Measurements from ENCODE around the gene ACADSB.

ACADSB gene

DNA sequence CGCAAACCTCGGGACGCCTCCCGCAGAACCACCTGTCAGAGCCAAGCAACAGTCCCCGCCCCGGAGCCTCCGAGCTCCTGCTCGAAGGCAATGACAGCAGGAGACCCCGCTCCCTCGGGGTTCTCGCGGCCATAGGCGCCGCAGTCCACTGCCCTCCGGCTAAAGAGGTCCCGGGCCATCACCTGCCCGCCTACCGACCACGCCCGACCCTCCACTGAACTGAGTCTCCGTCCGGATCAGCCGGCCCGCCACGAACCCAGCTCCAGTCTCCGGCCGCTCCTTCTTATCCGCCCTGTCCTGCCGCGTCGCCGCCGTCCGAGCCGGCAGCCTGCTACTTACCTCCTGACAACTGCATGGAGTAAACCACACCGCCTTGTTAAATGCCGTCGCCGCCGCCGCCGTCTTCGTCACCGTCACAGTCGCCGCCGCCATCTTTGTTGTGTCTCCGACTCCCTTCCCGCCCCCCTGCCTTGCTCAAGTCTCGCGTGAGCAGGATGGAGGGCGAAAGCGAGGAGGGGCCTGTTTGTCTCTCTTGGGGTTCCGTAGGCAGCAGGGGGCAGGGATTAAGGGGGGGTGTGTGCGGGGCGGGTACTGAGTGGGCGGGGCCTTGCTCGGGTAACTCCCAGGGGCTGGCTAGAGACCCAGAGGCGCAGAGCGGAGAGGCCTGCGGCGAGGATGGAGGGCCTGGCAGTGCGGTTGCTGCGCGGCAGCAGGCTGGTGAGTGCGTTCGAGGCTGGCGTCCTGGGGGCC, at the start of gene ACADSB, which contains the start of gene IKZF5:
Gene ACADSB, plus strand, starts transcription at position 652 of the 750 bp plus-strand sequence. Its CDS starts 24 bp downstream, at position 676.
Gene IKZF5, minus strand, starts transcription at position 441 of the 750 bp plus-strand sequence. CDS start 10,170 bp downstream, outside the sequence.
- peak; percentile 88 to 93 for DNase-seq (ENCODE audit: low read depth in 2 of 2)

DNA sequence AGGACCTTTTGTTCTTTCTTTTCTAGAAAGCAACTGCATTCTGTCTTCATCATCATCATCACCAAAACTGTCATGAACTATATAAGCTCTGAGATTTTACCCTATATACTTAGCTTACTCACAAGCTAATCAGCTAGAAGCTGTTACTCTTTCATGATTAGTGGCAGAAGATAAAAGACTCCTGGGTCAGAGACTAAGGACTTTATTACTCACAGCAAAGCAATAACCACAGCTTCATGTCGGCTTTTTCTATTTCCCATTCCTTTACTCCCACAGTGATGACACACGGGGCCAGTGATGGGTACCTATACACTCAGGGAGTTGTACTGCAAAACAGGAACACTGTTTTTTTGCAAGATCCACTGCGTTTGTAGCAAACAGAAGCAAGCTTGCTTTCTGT, 46.4 kb upstream of the ACADSB start:
- DNase-seq (ENCODE audit: low read depth in 2 of 2): no peak

DNA sequence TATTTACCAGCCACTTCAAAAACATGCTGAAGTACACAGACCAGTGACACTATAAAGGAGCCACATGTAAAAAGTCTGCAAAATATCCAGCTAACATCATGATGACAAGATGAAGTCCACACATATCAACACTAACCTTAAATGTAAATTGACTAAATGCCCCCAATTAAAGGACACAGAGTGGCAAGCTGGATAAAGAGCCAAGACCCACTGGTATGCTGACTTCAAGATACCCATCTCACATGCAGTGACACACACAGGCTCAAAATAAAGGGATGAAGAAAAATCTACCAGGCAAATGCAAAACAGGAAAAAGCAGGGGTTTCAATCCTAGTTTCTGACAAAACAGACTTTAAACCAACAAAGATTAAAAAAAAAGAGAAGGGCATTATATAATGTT, 41.9 kb upstream of the ACADSB start:
- DNase-seq (ENCODE audit: low read depth in 2 of 2): no peak

DNA sequence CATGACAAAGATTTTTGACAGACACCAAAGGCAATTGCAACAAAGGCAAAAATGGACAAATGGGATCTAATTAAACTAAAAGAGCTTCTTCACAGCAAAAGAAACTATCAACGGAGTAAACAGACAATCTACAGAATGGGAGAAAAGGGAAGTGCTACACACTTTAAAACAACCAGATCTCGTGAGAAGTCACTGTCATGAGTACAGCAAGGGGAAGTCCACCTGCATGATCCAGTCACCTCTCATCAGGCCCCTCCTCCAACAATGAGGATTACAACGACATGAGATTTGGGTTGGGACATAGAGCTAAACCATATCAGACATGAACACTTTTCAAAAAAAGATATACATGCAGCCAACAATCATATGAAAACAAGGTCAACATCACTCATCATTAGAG, 40.1 kb upstream of the ACADSB start:
- no peak for DNase-seq (ENCODE audit: low read depth in 2 of 2)

DNA sequence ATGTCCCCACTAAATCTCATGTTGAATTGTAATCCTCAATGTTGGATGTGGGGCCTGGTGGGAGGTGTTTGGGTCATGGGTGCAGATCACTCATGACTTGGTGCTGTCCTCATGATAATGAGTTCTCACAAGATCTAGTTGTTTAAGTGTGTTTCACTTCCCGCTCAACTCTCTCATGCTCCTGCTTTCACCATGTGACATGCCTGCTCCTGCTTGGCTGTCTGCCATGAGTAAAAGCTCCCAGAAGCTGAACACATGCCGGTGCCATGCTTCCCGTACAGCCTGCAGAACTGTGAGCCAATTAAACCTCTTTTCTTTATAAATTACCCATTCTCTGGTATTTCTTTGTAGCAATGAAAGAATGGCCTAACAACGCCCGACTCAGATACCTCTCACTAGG, 34.8 kb upstream of the ACADSB start:
- no peak for DNase-seq (ENCODE audit: low read depth in 2 of 2)

DNA sequence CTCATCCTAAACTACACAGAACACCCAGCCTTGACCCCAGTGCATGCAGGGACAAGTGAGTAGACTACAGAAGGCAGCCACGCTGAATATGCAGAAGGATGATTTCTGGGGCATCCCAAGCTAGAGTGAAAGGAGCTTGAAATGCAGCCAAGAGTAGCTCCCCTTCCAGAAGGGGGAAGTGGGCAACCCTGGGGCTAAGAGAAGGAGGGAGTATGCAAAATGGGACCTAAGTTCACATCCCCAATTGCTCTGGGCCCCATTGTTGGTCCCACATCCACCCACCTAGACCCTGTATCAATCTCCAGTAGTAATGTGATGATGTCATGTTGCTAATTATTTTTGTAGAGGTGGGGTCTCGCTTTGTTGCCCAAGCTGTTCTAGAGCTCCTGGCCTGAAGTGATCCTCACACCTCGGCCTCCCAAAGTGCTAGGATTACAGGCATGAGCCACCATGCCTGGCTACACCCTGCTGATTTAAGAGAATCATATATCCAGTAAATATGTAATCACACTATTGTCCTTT, 34.2 kb upstream of the ACADSB start:
- no peak for DNase-seq (ENCODE audit: low read depth in 2 of 2)

DNA sequence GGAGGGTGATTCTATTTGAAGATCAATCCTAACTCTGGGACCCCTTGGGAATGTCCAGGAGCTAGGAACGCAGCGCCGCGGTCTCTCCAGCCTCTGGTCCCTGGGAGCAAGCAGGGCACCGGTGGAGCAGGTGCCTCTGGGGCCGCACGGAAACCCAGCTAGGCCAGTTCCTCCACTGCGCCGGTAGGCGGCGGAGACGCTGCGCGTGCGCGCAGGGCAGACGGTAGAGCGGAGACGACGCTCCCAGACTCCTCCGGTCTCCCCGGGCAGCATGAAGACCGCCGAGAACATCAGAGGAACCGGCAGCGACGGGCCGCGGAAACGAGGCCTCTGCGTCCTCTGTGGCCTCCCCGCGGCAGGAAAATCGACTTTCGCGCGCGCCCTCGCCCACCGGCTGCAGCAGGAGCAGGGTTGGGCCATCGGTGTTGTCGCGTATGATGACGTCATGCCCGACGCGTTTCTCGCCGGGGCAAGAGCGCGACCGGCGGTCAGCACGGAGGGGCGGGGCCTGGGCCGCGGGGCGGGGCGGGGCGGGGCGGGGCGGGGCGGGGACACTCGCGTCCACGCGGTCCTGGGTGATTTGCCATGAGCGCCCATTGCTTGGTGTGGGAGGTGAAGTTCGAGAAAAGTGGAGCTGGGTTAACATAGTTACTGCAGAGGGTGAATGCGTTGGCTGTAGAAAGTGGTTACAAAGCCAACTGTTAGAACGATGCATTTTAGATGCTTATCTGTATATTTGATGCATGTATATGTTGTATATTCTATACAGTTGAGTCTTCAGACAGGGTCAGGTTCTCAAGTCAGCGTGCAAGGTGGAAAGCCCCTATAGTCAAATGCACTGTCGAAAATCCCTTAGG, 28.4 kb upstream of the ACADSB start, which contains the start of gene PSTK:
Gene PSTK, plus strand, starts transcription at position 193 of the 857 bp plus-strand sequence. Its CDS starts 79 bp downstream, at position 272.
- DNase-seq (ENCODE audit: low read depth in 2 of 2): peak; percentile 79

DNA sequence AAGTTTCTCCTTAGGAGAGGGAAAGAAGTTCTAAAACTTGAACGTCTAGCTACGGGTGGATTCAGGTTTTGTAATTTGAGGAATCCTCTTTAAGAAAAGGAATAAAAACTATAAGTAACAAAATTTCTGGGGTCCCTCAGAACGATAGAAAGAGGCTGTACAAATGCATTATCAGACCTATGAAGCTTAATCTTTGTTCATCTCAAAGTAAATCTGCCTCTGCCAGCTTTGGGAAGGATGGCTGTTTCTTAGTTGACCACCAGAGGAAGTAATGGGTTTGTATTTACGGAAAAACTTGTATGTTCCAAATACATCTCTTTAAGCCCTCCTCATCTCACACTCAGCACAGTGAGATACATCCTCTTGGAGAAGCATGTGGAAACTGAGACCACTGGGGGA, 27.7 kb upstream of the ACADSB start:
- peak in 1 of 2 donors; percentile 0 for DNase-seq (ENCODE audit: low read depth in 2 of 2)

DNA sequence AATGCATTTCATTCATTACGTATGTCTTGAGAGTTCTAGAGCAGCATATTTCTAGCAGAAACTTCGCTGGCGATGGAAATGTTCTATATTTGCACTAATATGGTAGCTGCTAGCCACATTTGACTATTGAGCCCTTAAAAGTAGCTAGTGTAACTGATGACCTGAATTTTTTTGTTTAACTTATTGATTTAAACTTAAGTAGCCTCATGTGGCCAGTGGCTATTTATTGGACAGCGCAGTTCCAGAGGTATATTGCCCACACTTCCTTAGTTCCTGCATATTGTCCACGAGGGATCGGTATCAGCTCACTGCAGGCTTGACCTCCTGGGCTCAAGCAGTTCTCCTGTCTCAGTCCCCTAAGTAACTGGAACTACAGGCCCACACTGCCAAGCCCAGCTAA, 24.9 kb upstream of the ACADSB start:
- no peak for DNase-seq (ENCODE audit: low read depth in 2 of 2)

DNA sequence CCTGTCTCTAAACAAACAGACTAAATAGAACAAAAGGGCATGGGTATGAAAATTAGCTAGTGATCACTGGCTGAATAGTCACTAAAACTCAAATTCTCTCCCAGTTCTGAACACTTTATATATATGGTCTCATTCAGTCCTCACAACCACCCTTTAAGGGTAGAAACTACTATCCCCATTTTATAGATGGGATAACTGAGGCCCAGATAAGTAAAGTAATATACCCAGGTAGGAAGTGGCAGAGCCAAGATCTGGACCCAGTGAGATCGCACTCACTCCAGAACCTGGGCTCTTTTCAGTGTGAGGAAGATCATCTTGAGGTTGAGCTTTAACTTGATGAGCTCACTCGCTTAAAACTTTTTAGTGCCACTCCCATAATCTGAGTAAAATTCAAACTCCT, 24.1 kb upstream of the ACADSB start:
- no peak for DNase-seq (ENCODE audit: low read depth in 2 of 2)

DNA sequence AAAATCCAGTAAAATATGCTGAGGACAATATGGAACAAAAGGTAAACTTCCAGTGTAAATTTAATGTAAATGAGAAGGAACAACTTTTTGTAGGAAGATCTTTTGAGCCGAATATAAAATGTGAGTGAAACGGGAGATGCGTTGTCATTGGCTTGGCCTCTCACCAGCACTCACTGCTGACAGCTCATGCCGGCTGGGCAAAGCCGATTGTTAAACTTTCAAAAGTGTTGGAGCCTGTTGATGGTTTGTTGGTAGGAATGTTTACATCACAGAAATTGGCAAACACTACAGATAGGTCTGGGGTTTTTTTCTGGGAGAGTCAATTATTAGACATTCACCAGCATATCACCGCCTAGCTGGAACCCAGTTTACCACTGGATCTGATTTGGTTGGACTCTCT, 22.5 kb upstream of the ACADSB start:
- DNase-seq (ENCODE audit: low read depth in 2 of 2): no peak

DNA sequence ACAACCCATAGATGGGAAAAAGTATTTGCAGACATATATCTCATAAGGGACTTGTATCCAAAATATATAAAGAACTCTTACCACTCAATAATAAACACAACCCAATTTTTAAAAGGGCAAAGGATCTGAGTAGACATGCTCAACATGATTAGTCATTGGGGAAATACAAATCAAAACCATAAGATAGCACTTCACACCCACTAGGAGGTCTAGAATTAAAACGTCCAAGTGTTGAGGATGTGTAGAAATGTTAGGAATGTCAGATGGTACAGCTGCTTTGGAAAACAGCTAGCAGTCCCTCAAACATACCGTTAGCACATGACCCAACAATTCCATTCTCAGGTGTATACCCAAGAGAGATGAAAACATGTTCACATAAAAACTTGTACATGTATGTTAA, 20.3 kb upstream of the ACADSB start:
- no peak for DNase-seq (ENCODE audit: low read depth in 2 of 2)

DNA sequence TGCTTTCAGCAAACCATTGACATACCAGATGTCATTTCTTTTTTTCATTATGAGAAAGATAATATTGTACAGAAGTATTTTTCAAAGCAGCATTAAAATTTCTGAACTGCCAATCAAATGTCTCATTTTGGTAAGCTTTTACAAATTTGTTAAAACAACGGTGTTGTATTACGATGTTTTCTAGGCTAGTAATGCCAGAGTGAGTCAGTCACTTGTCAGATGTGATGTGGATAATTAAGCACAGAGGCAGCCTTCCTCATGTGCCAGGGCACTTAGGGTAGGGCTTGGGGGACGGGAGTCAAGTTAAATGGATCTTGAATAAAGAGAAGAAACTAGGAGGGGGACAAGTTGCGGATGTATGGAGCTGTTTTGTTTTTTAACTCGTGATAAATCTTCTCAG, 18.5 kb upstream of the ACADSB start:
- DNase-seq (ENCODE audit: low read depth in 2 of 2): no peak

DNA sequence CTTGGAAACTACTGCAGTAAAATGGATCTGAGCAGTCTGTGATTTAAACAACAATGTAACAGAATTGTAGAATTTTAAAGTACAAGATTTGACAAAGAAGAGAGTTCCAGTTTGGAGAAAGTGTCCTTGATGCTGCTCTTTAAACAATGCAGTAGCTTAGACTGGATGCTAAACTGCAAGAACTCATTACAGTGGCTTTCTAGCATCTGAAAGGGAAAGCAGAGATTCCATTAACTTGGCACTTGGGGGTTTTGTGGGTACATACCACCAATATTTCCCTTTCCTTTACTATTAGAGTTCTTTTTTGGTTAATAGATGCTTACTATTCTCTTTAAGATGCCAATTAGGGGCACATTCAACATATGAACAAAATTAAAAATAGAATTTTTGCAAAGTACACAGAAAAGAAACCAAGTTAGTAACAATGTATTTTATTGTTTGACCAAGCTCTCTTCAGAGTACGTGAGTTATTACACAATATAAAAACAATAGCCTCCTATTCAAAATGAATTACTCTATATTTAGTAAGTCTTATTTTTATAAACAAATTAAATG, 16.7 kb upstream of the ACADSB start:
- no peak for DNase-seq (ENCODE audit: low read depth in 2 of 2)

DNA sequence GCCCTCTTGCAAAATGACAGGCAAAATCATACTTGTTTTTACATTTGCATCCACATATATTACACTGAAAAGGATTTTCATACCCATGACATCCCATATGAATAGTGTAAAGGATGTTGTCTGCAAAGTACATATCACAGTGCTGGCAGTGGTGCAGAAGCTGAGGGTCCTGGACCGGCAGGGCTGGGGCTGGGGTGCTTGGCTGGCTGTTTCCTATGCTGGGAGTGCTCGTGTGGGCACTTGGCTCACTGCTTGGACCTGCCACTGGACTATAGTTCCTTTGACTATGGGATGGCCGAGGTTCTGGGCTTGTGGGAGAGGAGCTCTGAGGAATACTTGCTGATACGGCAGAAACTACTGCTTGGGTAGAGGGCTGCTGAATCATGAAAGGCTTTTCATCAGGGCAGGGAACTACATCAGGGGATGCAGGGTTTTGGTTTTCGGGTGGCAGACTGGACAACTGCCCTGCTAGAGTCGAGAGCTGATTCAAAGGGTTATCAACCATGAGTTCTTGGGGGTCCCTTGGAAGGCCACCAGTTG, 14.9 kb upstream of the ACADSB start:
- no peak for DNase-seq (ENCODE audit: low read depth in 2 of 2)

DNA sequence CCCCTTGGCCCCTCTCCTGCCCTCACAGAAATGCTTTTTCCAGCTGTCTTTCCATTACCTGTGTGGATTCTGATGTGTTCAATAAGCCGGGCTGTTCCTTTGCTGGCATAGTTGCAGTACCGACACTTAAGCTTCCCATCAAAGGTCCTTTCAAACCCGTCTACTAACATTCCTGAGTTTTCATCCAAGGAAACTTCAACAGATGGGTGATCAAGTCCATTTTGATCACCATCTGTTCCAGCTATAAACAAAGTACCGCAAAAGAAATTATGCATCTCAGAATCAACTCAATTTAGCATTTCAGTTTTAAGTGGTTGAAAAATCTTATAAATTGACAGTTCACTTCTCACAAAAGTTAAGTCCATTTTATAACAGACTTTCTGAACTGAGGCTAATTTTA, 12.9 kb upstream of the ACADSB start:
- DNase-seq (ENCODE audit: low read depth in 2 of 2): no peak

DNA sequence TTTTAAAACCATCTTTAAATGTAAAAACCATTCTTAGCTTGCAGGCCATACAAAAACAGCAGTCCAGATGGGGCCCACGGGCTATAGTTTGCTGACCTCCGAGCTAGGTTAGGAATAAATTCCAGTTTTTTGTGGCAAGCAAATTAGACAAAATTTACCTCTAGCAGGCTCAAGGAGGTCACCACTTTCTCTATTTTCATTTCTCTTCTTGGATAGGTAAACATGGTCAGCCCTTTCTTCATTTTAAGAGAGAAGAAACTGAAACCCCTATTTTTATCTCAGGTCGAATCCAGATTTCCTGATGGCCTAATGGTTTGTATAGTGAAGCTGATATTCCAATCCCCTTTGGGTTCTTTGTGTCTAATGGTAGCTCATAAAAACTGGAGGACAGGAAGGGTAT, 10.9 kb upstream of the ACADSB start:
- DNase-seq (ENCODE audit: low read depth in 2 of 2): no peak

DNA sequence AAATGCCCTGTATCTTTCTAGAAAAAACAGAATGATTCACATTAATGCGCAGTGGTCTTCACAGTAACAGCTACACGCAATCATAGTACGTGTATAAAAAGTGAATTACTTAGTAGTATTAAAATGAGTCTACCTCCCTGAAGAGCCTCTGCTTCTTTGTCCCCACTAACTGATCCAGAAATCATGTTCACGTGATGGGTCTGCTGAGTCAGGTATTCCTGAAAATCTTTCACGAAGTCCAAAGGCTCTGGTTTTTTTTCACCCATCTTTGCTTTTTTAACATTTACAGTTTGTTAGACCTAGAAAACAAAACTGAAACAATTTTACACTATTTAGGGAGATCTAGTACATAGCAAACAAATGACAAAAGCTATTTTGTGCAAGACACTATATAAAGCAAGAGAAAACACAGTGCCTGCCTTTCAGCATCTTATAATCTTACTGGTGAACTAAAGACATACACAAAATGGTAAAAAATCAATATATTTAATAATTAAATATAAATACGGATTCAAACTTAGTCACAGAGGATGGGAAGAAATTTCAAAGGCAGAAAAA, 10.4 kb upstream of the ACADSB start:
- no peak for DNase-seq (ENCODE audit: low read depth in 2 of 2)

DNA sequence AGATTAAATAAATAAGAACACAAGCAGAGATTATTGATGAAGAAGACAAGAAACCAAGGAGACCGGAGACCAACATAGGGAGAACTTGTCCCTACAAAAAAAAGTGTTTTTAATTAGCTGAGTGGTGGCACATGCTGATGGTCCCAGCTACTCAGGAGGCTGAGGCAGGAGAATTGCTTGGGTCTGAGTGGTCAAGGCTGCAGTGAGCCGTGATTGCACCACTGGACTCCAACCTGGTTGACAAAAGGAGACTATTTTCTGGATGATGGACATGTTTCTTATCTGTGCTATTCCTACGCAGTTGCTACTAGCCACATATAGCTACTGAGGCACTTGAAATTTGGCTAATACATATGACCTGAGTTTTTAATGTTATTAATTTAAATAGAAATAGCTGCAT, 9.9 kb upstream of the ACADSB start:
- no peak for DNase-seq (ENCODE audit: low read depth in 2 of 2)

DNA sequence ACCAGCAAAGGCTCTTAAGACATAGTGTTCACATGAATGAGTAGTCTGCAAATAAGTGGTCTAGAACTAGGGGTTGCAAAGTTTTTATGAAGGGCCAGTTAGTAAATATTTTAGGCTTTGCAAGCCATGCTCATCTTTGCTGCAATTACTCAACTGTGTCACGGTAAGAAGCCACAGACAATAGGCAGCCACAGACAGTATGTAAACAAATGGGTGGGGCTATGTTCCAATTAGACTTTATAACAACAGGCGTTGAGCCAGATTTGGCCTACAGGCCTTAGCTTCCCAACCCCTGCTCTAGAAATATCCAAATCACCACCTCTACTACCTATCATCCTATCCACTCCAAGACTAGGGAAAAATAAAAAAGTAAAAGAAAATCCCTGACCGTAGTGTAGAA, 9.5 kb upstream of the ACADSB start:
- DNase-seq (ENCODE audit: low read depth in 2 of 2): no peak

DNA sequence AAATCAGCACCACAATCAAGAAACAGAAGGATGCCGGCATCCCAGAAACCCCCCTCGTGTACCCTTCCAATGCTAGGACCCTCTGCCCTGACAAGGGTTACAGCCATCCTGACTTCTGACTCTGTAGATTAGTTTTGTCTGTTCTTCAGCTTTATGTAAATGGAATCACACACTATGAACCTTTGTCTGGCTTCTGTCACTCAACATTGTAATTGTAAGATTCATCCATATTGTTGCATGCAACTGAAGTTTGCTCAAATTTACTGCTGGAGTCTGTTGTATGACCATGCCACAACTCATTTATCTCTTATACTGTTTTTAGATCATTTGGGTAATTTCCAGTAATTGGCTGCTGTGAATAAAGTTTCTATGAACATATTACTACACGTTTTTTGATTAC, 8.7 kb upstream of the ACADSB start:
- DNase-seq (ENCODE audit: low read depth in 2 of 2): no peak

DNA sequence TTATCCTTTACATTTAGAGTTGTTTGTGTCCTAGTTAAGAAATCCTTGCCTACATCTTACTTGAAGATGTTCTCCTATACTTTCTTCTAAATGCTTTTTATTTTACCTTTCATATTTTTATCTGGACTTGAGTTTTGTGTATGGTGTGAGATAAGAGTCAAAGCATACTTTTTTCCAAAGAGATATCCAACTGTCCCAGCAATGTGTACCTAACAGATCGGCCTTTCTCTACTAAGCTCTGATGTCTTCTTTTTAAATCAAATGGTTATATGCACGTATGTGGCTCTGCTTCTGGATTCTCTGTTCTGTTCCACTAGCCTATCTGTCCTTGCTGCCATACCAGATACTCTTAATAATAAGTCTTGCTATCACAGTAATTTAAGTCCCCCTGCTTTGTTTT, 7.4 kb upstream of the ACADSB start:
- DNase-seq (ENCODE audit: low read depth in 2 of 2): no peak
